ENCODE results near the gene SPDYE6.

- TF ChIP-seq CTCF (IDR thresholded peaks at IDR 0.05) (no peak), POLR2A (IDR thresholded peaks at IDR 0.05) (no peak)
Measured at GRCh38 chr7:102393467-102393866, 37.2 kb upstream of the SPDYE6 start.

All from heart left ventricle (tissue), 13 donors.